Esophagus muscularis mucosa (tissue), 4 donors: ENCODE results near the gene BIK. TPM values are rescaled to one million over a fixed set of nuclear protein-coding genes. Genes with fewer than 3 reads are reported as not detected.

Source experiments
- DNase-seq: peaks from one replicate; pipeline ENCODE4 v3.0.0-alpha.2; 2017; ENCODE audit errors: extremely low spot score
- H3K27ac ChIP-seq, 4 donors: fragments of 200-600 bp; sonication (generic); replicated peaks in 1 of 4; 1 replicate in 3 of 4; 2 replicates in 1 of 4; pipeline ENCODE4 v1.5.1; 2016 to 2019; ENCODE audit warnings: mild to moderate bottlenecking in 1 of 4
- H3K27me3 ChIP-seq, 4 donors: fragments of 200-600 bp; sonication (generic); one replicate each; pipeline versions ENCODE4 v1.5.1 to v1.6.0; 2016 to 2019
- H3K36me3 ChIP-seq, 4 donors: fragments of 200-600 bp; sonication (generic); one replicate each; pipeline ENCODE4 v1.5.1; 2016 to 2019
- H3K4me1 ChIP-seq, 4 donors: fragments of 200-600 bp; sonication (generic); one replicate each; pipeline ENCODE4 v1.5.1; 2016 to 2019
- H3K4me3 ChIP-seq, 4 donors: fragments of 200-600 bp; sonication (generic); 1 replicate in 2 of 4; 2 replicates in 2 of 4; pipeline ENCODE4 v1.5.1; 2016 to 2019; ENCODE audit warnings: mild to moderate bottlenecking in 4 of 4, moderate library complexity in 1 of 4
- H3K9me3 ChIP-seq, 4 donors: fragments of 200-600 bp; sonication (generic); 1 replicate in 3 of 4; 2 replicates in 1 of 4; pipeline ENCODE4 v1.5.1; 2016 to 2019
- EP300 ChIP-seq: sonication (generic); formaldehyde crosslinking; IDR thresholded peaks from one replicate; pipeline ENCODE4 v1.6.1; 2017; ENCODE audit warnings: antibody characterized with exemption
- POLR2A ChIP-seq: fragments of 450-650 bp; IDR thresholded peaks from one replicate; pipeline ENCODE4 v1.6.1; 2017; ENCODE audit warnings: antibody characterized with exemption, moderate library complexity, mild to moderate bottlenecking, low read depth
- POLR2AphosphoS5 ChIP-seq, 2 donors: sonication (generic); formaldehyde crosslinking; IDR thresholded peaks; one replicate each; pipeline ENCODE4 v1.6.1; 2017; ENCODE audit warnings: antibody characterized with exemption in 2 of 2
- WGBS: methylation state at CpG from one replicate; pipeline ENCODE4 v1.1.5; 2018; 5-methylcytosine and 5-hydroxymethylcytosine counted together
- intact Hi-C: fragments of 100-400 bp; cut with DNase I; formaldehyde crosslinking; loops from one replicate; pipeline ENCODE4 v1.15.1; 2023
- total RNA-seq, 4 donors: library from RNA; depleted of rRNA; stranded (reverse); fragments of >200 nt; gene quantifications; one replicate each; pipeline versions ENCODE4 v1.1.0 to v1.2.1, GENCODE V29; 2016
- TF ChIP-seq, protein P1 (sequence below), 3 experiments: fragments of 200-600 bp in 2 of 3; fragments of 450-650 bp in 1 of 3; sonication (generic) in 2 of 3; IDR thresholded peaks; one replicate each; pipeline ENCODE4 v1.5.1; 2017 to 2019; ENCODE audit warnings: antibody characterized with exemption in 3 of 3, mild to moderate bottlenecking in 2 of 3, moderate library complexity in 1 of 3

BIK gene
- total RNA-seq, 4 donors from 2014 or later = 0.32 TPM; not detected in 3

DNA sequence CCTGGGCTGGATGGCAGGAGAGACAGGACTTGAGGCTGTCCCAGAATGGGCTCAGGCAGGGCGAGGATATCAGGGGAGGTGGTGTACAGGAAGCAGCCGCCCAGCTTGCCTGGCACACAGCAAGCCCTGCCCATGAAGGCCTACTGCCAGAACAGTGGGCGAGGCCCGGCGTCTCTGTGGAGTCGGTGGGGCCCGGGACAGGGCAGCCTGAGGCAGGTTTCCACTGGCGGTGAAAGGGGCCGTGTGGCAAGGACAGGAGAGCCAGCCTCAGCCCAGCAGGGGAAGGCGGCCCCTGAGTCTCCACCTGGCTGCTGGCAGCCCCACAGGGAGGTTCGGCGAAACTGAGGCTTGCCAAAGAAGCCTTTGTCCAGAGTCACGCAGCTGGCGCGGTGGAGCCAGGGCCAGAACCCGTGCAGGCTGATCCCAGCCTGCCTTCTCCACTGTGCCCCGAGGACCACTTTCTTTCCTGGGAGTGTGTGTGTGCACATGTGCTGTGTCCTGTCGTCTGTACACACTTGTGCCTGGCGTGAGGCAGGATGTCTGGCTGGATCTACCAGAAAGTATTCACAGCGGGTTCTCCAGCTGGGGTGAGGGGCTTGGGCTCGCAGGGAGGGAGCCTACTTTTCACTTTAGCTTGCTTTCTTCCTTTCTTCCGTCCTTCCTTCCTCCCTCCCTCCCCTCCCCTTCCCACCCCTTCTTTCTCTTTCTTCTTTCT is 42.0 kb downstream of the BIK start:
- Histone ChIP-seq H3K36me3 (peaks cover 0 to 5% (median 0%) of the 10 kb centered on the region in 4 donors), H3K4me3 (peak overlapping the region; percentile 71 to 91 (median 78)), H3K27ac (peak overlapping the region; percentile 79 to 86 (median 80)), H3K4me1 (peaks cover 11 to 52% (median 47%) of the 10 kb centered on the region in 4 donors), H3K9me3 (no peaks in the 10 kb centered on the region), H3K27me3 (no peaks in the 10 kb centered on the region)
- intact Hi-C loops = no loop called here
- DNase-seq = no peak
- WGBS = 17% methylated on average over 20 of the region's 22 CpGs
- TF ChIP-seq, protein P1, sequence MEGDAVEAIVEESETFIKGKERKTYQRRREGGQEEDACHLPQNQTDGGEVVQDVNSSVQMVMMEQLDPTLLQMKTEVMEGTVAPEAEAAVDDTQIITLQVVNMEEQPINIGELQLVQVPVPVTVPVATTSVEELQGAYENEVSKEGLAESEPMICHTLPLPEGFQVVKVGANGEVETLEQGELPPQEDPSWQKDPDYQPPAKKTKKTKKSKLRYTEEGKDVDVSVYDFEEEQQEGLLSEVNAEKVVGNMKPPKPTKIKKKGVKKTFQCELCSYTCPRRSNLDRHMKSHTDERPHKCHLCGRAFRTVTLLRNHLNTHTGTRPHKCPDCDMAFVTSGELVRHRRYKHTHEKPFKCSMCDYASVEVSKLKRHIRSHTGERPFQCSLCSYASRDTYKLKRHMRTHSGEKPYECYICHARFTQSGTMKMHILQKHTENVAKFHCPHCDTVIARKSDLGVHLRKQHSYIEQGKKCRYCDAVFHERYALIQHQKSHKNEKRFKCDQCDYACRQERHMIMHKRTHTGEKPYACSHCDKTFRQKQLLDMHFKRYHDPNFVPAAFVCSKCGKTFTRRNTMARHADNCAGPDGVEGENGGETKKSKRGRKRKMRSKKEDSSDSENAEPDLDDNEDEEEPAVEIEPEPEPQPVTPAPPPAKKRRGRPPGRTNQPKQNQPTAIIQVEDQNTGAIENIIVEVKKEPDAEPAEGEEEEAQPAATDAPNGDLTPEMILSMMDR (IDR thresholded peaks at IDR 0.05) = no peak
- TF ChIP-seq POLR2AphosphoS5 (IDR thresholded peaks at IDR 0.05) = peak; percentile 37 to 41
- no peak for TF ChIP-seq POLR2A
- no peak for TF ChIP-seq EP300

GRCh38 chr22:43153899-43154298 is 43.3 kb downstream of the BIK start:
- no peaks in the 10 kb centered on the region for H3K27me3 ChIP-seq
- TF ChIP-seq POLR2A = no peak
- TF ChIP-seq POLR2AphosphoS5 (IDR thresholded peaks at IDR 0.05) = no peak
- TF ChIP-seq, protein P1 (IDR thresholded peaks at IDR 0.05) = no peak
- no peak for TF ChIP-seq EP300
- peaks cover 11 to 60% (median 47%) of the 10 kb centered on the region in 4 donors for H3K4me1 ChIP-seq
- no peaks in the 10 kb centered on the region for H3K9me3 ChIP-seq
- H3K4me3 ChIP-seq = no peak overlapping the region
- no peak for DNase-seq
- 62% methylated on average over 9 of the region's 9 CpGs for WGBS
- intact Hi-C loops = no loop called here
- H3K36me3 ChIP-seq = peaks cover 0 to 5% (median 0%) of the 10 kb centered on the region in 4 donors
- H3K27ac ChIP-seq = peak overlapping the region in 1 of 4 donors; percentile 31

GRCh38 chr22:43154887-43155536 is 44.5 kb downstream of the BIK start:
- intact Hi-C loops = no loop called here
- DNase-seq = no peak
- H3K36me3 ChIP-seq = peaks cover 0 to 16% (median 5%) of the 10 kb centered on the region in 4 donors
- H3K27ac ChIP-seq = peak overlapping the region in 1 of 4 donors; percentile 20
- H3K4me1 ChIP-seq = peaks cover 18 to 70% (median 51%) of the 10 kb centered on the region in 4 donors
- no peak overlapping the region for H3K4me3 ChIP-seq
- no peak for TF ChIP-seq POLR2A
- TF ChIP-seq POLR2AphosphoS5 (IDR thresholded peaks at IDR 0.05) = no peak
- TF ChIP-seq EP300 = no peak
- TF ChIP-seq, protein P1 (IDR thresholded peaks at IDR 0.05) = no peak
- no peaks in the 10 kb centered on the region for H3K27me3 ChIP-seq
- H3K9me3 ChIP-seq = no peaks in the 10 kb centered on the region
- WGBS = 76% methylated on average over 24 of the region's 27 CpGs

DNA sequence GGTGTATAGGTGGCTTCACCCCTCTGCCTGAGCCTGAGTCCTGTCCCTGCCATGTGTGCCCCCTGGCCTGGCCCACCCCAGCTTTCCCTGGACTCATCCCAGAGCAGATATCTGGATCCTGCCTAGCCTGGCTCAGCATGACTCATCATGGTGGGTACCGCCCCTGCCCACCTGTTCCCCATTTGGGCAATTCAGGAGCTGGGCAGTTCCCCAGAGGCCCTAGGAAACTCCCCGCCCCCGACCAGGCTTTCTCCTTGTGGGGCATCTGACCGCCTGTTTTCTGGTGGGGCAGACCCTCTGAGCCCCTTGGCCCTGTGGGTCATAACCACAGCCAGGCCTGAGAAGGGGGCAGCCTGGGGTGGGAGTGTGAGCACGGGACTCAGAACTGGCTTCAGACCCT is 45.2 kb downstream of the BIK start:
- WGBS = 83% methylated on average over 2 of the region's 5 CpGs
- H3K4me1 ChIP-seq = peaks cover 17 to 66% (median 47%) of the 10 kb centered on the region in 4 donors
- TF ChIP-seq, protein P1 (IDR thresholded peaks at IDR 0.05) = no peak
- no peak for TF ChIP-seq POLR2AphosphoS5 (IDR thresholded peaks at IDR 0.05)
- no peak for TF ChIP-seq POLR2A
- no peak for TF ChIP-seq EP300
- no peaks in the 10 kb centered on the region for H3K9me3 ChIP-seq
- intact Hi-C loops = no loop called here
- no peak overlapping the region for H3K27ac ChIP-seq
- peaks cover 0 to 22% (median 10%) of the 10 kb centered on the region in 4 donors for H3K36me3 ChIP-seq
- H3K4me3 ChIP-seq = no peak overlapping the region
- no peak for DNase-seq
- no peaks in the 10 kb centered on the region for H3K27me3 ChIP-seq
